Occipital lobe (tissue), 2 donors: ENCODE results near the gene C22orf42. TPM values are rescaled to one million over a fixed set of nuclear protein-coding genes. Genes with fewer than 3 reads are reported as not detected.
"Not testable (repeated sequence)": the region's sequence is repeated elsewhere in the genome, so short reads cannot be mapped to it uniquely, and the experiment has no call there.

Experiments
- DNase-seq: peaks from one replicate; lab custom pipeline; 2025; lab: John Stamatoyannopoulos, UW
- total RNA-seq: library from RNA; depleted of rRNA; stranded (reverse); fragments of >200 nt; gene quantifications from one replicate; pipeline ENCODE4 v1.2.3, GENCODE V29; 2014

Gene C22orf42
- total RNA-seq: not detected

GRCh38 chr22:32158712-32159533 lies at the start of gene C22orf42:
C22orf42 (minus strand) TSS chr22:32159303; CDS start chr22:32159215, 88 bp downstream.
- DNase-seq: no peak

- no peak for DNase-seq
These were observed 49.6 kb upstream of the C22orf42 start for GRCh38 chr22:32208681-32209080.

DNA sequence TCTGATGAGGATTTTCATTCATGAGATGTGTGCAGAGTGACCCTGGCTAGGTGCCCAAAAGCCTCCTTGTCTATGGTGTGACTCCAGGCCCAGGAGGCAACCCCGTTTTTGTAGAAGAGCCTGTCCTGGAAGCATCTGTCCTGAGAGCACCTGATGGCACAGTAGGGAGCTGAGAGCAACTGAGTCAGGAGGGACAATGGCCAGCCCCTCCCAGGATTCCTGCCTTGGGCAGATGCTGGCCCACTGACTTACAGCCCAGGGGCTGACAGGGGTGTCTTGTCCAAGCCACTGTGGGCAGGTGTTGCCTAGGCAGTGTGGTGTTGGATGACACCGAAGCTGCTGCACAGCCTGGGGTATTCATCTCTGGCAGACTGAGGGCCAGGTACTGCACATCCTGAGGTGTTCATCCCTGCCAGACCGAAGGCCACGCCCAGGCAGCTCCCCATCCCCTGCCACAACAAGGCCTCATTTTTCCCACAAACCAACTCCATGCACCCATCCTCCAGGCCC lies 48.9 kb upstream of the C22orf42 start:
- DNase-seq: no peak

DNA sequence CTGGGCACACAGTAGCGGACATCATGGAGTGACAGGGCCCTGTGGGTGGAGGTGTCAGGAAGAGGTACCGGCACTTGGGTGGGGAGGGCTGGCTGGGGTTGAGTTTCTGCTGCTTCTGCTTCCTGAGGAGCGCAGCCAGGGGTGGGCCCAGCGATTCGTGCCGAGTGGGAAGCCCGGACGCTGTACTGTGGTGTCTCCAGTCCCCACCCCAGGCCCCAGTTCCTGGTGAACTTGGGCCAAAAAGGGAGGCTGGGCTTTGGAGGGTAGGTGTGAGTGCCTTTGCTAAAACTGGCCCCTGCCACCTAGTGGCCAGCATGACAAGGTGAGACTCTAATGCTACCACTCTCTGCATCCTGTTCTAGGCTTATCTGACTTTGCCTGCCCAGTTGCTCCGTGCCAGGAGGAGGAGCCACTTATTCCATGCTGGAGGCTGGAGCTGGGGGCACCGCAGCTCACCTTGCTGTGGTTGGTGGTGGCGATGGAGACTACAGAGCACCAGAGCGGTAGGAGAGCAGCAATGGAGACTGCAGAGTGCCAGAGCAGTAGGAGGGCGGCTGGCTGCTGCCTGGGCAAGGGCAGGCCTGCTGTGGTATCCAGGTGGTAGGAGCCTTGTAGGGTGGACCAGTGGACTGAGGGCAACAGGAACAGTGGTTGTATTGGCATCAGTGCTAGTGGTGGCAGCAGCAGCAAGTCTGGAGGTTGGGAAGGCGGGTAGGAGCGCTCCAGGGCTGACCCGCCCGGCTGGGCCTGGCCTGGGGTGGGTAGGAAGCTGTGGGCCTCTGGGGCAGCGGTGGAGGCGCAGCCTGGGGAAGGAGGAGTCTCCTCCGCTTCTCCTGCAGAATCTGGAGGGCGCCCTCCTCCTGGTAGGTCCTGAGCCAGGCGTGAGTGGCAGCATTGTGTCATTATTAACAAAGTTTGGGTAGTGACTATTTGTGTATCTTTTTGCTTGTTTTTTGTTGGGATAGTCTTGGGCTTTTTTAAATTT lies 48.0 kb upstream of the C22orf42 start:
- no peak for DNase-seq

DNA sequence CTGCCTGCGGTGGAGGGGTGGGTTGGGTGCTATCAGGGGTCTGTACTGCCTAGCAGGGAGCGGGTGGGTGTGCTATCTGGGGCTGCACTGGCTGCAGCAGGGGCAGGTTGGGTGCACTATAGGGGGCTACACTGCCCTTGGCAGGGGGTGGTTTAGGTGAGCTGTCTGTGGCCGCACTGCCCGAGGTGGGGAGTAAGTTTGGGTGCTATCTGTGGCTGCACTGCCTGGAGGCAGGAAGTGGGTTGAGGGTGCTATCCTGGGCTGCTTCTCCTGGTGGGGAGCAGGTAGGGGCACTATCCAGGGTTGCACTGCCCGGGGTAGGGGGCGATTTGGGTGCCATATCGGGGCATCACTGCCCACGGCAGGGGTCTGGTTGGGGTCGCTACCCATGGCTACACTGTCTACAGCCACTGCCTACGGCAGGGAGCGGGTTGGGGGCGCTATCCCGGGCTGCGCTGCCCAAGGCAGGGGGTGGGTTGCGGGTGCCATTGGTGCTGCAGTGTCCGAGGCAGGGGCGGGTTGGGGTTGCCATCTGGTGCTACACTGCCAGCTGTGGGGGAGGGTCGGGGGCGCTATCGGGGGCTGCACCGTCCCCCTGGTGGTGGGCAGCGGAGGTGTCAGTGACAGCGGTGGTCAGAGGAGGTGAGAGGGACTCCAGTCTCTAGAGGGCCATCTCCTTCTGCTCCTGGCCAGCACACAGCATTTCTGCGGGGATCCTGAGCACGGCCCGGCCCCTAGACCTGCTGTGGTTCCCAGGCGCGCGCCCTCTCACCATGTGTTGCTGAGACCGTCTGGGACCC lies 47.1 kb upstream of the C22orf42 start:
- DNase-seq: no peak

DNA sequence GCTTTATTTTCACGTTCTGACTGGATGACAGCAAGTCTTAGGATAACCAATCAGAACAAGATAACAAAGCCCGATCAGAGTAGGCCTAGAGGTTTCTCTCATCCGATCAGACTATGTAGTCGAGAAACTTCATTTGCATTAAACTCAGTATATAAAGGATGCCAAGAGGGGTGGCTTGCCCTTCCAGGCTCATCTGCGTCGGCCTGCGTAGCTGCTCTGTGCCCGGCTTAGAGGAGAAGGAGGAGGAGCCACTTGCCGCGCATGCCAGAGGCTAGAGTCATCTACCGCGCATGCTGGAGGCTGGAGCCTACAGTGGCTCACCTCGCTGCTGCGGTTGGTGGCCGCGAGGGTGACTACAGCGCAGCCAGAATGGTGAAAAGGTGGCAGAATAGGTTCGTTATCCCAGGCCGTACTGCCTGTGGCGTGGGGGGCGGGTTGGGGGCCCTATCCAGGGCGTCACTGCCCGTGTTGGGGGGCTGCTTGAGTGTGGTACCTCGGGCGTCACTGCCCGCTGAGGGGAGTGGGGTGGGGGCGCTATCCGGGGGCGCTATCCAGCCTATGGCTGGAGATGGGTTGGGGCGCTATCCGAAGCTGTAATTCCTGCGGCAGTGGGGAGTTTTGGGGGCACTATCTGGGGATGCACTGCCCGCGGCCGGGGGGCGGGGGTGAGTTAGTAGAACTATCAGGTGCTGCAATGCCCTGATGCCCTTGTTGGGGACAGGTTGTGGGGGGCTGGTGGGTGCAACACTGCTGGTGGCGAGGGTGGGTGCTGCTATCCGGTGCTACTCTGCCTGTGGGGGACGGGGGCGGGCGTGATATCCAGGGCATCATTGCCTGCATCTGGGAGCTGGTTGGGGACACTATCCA lies 46.0 kb upstream of the C22orf42 start, which contains the start of gene RFPL2:
Gene RFPL2 (minus strand): TSS at position 218 of the 867 bp plus-strand sequence. CDS start 2,622 bp downstream, outside the sequence.
- peak; percentile 76 for DNase-seq

DNA sequence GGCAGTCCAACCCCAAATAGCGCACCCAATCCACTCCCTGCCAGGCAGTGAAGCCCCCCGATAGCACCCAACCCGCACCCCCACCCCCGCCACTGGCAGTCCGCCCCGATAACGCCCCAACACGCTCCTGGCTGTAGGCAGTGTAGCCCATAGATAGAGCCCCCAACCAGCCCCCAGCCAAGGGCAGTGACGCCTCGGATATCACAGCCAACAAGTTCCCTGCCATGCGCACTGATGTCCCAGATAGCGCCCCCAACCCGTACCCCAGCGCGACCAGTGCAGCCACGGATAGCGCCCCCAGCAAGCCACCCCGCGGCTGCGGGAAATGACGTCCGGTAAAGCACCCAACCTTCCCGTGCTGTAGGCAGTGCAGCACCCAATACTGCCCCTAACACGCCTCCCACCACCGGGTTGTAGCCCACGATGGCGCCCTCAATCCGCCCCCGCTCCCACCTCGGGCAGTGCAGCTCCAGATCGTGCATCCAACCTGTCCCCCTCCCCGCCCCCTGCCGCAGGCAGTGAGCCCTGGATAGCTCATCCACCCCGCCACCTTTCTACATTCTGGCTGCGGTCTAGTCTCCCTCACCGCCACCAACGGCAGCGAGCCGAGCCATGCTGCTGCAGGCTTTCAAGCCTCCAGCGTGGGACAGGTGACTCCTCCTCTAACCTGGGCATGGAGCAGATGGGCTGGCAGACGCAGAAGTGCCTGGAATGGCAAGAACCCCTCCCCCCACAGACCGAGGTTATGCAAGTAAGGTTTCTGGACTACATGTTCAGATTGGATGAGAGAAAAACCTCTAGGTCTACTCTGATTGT lies 45.1 kb upstream of the C22orf42 start:
- peak; percentile 61 for DNase-seq

DNA sequence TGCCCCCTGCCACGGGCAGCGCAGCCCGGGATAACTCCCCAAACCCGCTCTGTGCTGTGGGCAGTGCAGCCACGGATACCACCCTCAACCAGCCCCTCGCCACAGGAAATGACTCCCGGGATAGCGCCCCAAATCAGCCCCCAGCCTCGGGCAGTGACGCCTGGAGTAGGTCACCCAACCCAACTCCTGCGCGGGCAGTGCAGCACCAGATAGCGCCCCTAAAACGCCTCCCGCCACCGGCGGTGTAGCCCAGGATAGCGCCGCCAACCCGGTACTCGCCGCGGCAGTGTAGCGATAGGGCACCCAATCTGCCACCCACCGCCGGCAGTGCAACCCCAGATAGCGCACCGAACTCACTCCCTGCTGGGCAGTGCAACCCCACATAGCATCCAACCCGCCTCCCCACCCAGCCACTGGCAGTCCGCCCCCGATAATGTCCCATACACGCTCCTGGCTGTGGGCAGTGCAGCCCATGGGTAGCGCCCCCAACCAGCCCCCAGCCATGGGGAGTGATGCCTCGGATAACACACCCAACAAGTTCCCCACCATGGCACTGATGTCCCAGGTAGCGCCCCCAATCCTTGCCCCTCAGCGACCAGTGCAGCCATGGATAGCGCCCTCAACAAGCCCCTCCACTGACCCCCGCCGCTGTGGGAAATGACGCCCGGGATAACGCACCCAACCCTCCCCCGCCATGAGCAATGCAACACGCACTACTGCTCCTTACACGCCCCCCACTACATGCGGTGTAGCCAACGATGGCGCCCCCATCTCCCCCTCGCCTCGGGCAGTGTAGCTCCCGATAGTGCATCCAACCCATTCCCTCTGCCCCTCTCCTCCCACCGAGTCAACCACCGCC lies 44.3 kb upstream of the C22orf42 start:
- no peak for DNase-seq

DNA sequence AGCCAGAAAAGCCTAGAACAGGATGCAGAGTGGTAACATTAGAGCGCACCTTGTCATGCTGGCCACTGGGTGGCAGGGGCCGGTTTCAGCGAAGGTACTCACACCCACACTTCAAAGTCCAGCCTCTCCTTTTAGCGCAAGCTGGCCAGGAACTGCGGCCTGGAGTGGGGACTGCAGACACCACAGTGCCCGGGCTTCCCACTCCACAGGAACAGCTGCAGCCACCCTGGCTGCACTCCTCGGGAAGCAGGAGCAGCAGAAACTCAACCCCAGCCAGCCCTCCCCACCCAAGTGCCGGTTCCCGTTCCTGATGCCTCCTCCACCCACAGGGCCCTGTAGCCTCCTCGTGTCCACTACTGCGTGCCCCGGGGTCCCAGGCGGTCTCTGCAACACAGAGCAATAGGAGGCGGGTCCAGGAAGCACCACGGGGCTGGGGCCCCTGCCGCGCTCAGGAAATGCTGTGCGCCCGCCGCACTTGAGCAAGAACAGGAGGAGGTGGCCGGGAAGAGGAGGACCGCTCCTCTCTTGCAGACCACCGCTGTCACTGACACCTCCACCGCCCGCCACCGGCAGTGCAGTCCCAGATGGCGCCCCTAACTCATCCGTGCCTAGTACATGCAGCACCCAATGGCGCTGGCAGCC lies 43.6 kb upstream of the C22orf42 start:
- no peak for DNase-seq

- no peak for DNase-seq
These were observed 43.0 kb upstream of the C22orf42 start for GRCh38 chr22:32202161-32202538.

- DNase-seq: no peak
These were observed 41.6 kb upstream of the C22orf42 start for GRCh38 chr22:32200752-32201151.

DNA sequence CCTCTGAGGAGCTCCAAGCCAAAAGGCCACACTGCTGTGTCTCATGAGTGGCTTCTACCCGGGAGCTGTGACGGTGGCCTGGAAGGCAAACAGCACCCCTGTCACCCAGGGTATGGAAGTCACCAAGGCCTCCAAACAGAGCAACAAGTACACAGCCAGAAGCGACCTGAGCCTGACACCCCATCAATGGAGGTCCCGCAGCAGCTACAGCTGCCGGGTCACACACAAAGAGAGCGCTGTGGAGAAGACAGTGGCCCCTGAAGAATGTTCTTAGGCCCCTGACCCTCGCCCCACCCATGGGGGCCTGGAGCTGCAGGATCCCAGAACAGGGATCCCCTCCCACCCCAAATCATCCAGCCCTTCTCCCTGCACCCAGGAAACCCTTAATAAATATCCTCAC lies 40.9 kb upstream of the C22orf42 start:
- DNase-seq: no peak

DNA sequence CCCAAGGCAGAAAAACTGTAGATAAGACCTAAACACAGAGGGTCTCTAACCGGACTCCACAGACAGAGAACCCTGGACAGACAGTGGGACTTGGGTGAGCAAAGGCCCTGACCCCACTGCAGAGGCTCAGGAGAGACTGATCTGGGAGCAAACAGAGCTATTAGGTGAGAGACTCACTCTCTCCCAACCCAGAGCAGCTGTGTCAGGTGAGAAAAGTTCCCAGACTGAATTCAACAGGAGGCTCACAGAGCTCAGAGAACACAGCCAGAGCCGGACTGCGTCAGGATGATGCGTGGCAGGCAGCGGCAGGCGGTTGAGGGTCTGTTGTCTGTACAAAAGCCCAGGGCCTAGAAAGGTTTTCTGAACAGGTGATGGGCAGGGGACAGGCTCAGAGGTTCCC lies 40.2 kb upstream of the C22orf42 start:
- no peak for DNase-seq

DNA sequence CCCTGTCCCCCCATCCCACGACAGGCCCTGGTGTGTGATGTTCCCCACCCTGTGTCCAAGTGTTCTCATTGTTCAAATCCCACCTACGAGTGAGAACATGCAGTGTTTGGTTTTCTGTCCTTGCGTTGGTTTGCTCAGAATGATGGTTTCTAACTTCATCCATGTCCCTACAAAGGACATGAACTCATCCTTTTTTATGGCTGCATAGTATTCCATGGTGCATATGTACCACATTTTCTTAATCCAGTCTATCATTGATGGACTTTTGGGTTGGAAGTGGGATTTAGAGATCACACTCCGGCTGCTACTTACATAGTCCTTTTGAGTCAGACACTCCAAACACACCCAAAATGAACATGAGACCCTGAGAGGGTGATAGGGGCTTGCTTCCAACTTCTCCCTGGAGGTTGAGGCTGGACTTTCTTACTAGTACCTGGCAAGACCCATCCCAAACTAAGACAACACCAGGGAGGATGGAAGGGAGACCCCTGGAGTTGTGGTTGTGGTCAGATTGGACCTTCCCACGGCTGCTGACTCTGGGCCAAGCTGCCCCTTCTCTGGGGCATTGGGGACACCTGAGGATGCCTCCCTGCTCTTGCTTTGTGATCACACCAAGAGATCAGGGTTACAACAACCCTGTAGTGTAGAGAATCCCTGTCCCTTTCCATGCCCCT lies 38.6 kb upstream of the C22orf42 start:
- not testable (repeated sequence) for DNase-seq

DNA sequence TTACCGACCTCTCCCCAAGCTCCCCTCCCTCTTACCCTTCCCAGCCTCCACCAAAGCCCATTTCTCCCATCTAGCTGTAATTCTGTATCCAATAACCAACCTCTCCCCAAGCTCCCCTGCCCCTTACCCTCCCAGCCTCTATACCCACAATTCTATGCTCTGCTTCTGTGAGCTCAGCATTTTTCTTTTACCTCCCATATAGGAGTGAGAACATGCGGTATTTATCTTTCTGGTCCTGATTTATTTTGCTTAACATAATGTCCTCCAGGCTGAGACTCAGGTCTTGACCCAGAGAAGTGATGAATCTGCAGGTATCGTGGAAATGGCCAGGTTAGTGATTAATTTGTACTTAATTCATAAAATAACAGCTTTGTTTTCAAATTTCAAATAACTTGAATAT lies 36.8 kb upstream of the C22orf42 start:
- DNase-seq: not testable (repeated sequence)

- DNase-seq: not testable (repeated sequence)
These were observed 34.2 kb upstream of the C22orf42 start for GRCh38 chr22:32193346-32193745.

DNA sequence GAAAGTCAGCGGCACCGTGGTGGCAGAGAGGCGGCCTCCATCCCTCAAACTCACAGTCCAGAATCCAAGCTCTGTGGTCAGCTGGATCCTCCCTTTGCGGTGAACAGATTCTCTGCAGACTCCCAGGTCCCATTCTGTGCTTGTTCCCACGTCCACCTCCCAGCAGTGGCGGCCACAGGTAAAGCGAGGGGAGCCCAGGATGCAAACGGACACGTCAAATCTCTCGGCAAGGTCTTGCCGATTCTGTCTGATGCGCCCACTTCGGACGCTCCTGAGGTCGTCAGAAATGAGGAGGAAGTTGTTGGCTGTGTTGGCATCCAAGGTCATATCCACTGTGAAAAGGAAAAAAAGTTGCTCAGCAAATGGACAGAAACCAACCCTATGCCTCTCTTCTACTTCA lies 31.9 kb upstream of the C22orf42 start:
- not testable (repeated sequence) for DNase-seq
